ENCODE measurements around the gene FBXO7.

Gene FBXO7

DNA sequence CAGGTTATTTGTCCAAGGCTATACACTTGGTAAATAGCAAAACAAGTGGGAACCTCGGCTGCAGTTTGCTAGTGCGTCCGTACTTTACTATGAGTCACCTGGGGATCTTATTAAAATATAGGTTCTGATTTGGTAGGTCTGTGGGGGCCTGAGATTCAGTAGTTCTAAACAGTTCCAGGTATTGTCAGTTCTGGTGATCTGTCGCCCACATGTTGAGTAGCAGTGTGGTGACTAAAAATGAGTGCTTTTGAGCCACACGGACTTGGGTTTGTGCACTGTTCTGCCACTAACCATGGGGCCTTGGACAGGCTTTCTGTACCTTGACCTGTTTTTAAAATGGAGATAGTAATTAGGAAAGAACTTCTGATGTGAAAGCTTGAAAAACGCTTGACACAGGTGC lies 15.7 kb downstream of the FBXO7 start:
- DNase-seq, result no peak

- no peak for DNase-seq
These were observed 17.5 kb downstream of the FBXO7 start for GRCh38 chr22:32492111-32492510.

DNA sequence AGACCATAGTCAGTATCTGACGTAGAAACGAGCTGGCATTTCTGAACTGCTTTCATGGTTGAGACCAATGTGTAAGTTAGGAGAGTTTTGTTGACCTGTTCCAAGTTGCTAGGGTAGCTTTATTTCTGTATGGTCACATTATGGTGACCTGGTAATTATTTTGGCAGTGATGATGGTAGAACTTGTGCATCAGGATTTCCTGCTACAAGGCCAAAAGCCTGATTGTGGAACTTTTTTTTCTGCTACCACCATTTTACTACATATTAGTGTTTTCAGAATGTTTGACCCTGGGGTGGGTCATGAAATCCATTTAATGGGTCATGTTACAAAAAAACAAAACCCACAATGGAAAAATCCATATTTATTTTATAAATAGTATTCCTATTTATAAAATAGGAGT lies 18.9 kb downstream of the FBXO7 start:
- DNase-seq, result no peak

DNA sequence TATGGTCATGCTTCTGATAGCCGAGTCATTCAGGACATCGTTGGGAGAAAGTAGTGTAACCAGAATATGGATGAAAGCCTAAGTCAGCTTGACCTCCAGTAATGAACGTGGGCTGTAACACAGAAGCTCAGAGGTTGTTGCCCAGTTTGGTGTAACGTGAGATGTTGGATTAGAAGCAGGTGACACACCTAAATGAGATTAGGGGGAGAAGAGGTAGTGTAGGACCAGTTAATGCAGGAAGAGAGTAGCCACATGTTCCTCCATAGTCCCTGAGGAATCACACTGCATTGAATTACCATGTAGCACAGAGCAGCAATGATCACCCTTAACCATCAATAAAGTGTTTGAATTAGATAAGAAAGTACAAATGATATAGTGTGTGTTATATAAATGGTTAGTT lies 20.4 kb downstream of the FBXO7 start:
- DNase-seq, result no peak

DNA sequence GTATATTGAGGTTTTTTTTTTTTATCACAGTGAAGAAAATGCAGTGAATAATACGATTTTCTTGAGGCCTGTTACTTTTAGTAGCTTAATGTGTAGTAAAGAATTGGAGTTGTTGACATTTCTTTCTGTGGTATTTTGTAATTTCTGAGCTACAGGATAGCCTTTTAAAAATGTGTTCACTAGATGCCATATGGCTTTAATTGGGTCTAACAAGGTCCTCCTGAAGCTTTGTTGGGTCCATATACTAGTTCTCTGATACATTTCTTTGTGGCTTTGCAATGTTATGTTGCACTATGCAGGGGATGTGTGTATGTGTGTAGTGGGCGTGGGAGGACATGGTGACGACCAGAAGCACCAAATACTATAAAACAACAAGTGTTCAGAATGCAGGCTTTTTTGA lies 25.1 kb downstream of the FBXO7 start:
- no peak for DNase-seq

GRCh38 chr22:32501836-32502752 lies 27.5 kb downstream of the FBXO7 start:
- no peak for DNase-seq

- DNase-seq, result no peak
These were observed 34.4 kb downstream of the FBXO7 start for GRCh38 chr22:32509045-32509444.

DNA sequence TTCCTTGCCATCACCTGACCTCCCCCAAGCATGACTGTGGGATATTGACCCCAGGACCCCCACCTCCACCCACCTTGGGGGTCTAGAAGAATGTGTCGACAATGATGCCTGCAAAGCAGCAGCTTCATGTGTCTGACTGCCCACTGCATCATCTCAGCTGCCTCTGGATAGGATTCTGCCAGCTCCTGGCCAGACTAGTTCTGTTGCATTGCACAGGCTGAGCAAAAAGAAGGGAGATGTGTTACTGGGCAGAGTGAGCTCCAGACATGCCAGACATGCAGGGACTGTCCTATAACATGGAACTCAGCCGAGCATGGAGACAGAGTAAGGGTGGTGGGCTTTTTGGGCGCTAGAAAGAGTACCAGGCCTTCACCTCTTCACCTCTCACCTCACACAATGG lies 36.7 kb downstream of the FBXO7 start:
- no peak for DNase-seq

- no peak for DNase-seq
These were observed 37.2 kb downstream of the FBXO7 start for GRCh38 chr22:32511776-32512175.

DNA sequence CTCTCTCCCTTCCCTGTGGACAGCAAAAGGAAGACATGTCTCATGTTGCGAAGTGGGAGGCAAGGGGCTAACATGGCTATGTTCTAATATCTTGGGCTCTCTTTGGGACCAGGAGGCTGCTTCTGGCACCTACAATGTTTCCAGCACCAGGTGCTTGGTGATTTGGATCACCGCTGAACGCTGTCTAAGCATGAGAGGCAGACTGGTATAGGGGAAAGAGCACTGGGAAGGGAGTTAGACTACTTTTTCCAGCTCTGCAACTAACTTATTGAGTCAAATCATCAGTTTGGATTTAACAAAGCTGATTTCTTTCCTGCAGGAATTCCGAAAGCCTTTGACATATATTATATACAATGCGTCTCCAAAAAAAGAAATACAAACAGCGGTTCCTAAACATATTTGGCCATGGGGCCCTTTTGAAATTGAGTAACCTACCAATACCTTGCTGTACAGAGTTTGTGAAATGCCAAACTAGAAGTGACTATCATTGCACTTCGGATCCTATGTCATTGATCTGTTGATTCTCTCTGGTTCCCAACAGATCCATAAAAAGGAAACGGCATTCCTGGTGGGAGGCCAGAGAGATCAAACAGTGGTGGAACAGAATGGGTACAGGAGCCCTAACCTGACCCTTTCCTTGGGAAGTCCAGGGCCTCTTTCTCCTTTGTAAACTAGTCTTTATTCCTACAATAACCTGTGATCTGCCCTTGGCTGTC lies 37.8 kb downstream of the FBXO7 start:
- DNase-seq, result no peak

GRCh38 chr22:32515084-32515483 lies 40.5 kb downstream of the FBXO7 start:
- no peak for DNase-seq

GRCh38 chr22:32517488-32517887 lies 42.9 kb downstream of the FBXO7 start:
- no peak for DNase-seq

GRCh38 chr22:32517921-32518320 lies 43.3 kb downstream of the FBXO7 start:
- DNase-seq, result no peak

- DNase-seq, result no peak
These were observed 43.8 kb downstream of the FBXO7 start for GRCh38 chr22:32518381-32518780.

DNA sequence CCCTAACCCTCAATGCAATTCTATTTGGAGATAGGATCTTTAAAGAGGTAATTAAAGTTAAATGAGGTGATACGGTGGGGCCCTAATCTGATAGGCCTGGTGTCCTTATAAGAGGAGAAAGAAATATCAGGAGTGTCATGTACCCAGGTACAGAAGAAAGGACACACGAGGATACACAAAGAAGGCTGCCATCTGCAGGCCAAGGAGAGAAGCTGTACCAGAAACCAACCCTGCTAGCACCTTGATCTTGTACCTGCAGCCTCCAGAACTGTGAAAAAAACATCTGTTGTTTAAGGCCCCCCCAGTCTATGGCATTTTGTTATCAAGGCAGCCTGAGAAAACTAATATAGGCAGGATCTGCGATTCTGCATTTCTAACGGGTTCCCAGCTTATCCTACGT lies 44.2 kb downstream of the FBXO7 start:
- DNase-seq, result no peak

GRCh38 chr22:32520612-32521011 lies 46.0 kb downstream of the FBXO7 start:
- DNase-seq, result no peak

- DNase-seq, result no peak
These were observed 47.6 kb downstream of the FBXO7 start for GRCh38 chr22:32522237-32522636.

DNA sequence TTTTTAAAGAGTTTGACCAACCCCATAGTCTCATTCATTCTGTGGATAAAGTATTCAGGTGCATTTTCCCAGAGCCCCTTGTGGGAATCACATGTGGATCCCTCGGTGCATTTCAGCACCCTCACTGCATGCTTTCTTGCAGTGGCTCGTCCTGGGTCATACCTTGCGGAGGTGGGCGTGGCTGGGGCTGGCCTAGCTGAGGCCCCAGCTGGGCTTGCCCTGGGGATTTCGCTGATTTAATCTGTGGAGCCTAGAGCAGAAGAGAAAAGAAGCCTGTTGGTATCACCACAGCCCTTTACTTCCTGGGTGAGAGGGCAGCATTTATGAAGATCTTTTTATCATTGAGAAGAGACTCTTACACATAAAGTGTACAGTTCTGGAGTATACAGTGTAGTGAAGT lies 53.1 kb downstream of the FBXO7 start:
- no peak for DNase-seq

GRCh38 chr22:32528316-32528715 lies 53.7 kb downstream of the FBXO7 start:
- DNase-seq, result no peak

GRCh38 chr22:32528984-32529982 lies 54.7 kb downstream of the FBXO7 start:
- DNase-seq, result peak; percentile 71 to 80

DNA sequence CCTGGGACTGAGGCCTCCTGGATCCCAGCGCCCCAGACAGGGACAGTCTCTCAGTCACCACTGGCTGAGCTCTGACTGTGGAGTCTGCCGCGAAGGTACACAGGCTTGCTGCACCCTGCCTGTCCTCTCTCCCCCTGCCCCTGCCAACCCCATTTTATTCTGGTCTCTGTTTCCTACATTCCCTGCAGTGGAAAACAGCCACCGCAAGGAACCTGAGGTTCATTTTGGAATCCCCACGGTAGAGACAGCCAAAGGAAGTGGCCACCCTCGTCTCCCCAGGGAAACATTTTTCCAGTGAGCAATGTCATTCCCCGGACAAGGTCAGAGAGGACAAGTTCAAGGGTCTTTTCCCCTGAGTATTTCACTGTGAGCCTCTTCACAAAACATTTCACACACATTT lies 56.6 kb downstream of the FBXO7 start:
- no peak for DNase-seq

GRCh38 chr22:32531931-32532819 lies 57.6 kb downstream of the FBXO7 start:
- DNase-seq, result no peak

Measured in activated T-cell treated with anti-CD3 and anti-CD28 coated beads, Interleukin-2, amount 50 U/mL, for 48 hours (primary cell).